IPS-15b (cell line): Measurements from ENCODE around the gene PAQR5.
"Not testable (repeated sequence)": the region's sequence is repeated elsewhere in the genome, so short reads cannot be mapped to it uniquely, and the experiment has no call there.

ENCODE experiments used
- H3K27me3 ChIP-seq: one replicate; pipeline ENCODE4 v1.6.1; 2013; ENCODE audit warnings: low read length; ENCODE audit not compliant: control insufficient read depth, insufficient read depth
- H3K36me3 ChIP-seq: one replicate; pipeline ENCODE4 v1.6.1; 2013; ENCODE audit warnings: low read length; ENCODE audit not compliant: control insufficient read depth, insufficient read depth
- H3K4me1 ChIP-seq: one replicate; pipeline ENCODE4 v1.6.1; 2013; ENCODE audit warnings: mild to moderate bottlenecking, low read length; ENCODE audit not compliant: control insufficient read depth, insufficient read depth
- H3K4me3 ChIP-seq: one replicate; pipeline ENCODE4 v1.5.1; 2013; ENCODE audit warnings: low read depth, low read length
- H3K9ac ChIP-seq: one replicate; pipeline ENCODE4 v1.6.1; 2013; ENCODE audit warnings: low read depth, mild to moderate bottlenecking, low read length
- H3K9me3 ChIP-seq: one replicate; pipeline ENCODE4 v1.6.1; 2013; ENCODE audit warnings: mild to moderate bottlenecking, low read length; ENCODE audit not compliant: control insufficient read depth, insufficient read depth

PAQR5 gene

GRCh38 chr15:69282104-69282743 lies 16.5 kb upstream of the PAQR5 start:
- Histone ChIP-seq H3K4me3 (no peak overlapping the region), H3K36me3 (no peaks in the 10 kb centered on the region), H3K9me3 (no peaks in the 10 kb centered on the region), H3K27me3 (no peaks in the 10 kb centered on the region), H3K4me1 (no peaks in the 10 kb centered on the region), H3K9ac (no peak overlapping the region)

GRCh38 chr15:69285834-69286233 lies 12.9 kb upstream of the PAQR5 start:
- H3K4me3 ChIP-seq: no peak overlapping the region
- peaks cover 2% of the 10 kb centered on the region for H3K27me3 ChIP-seq
- no peaks in the 10 kb centered on the region for H3K36me3 ChIP-seq
- H3K4me1 ChIP-seq: peaks cover 5% of the 10 kb centered on the region
- no peaks in the 10 kb centered on the region for H3K9me3 ChIP-seq
- no peak overlapping the region for H3K9ac ChIP-seq

- H3K4me1 ChIP-seq: peaks cover 5% of the 10 kb centered on the region
- no peak overlapping the region for H3K4me3 ChIP-seq
- no peaks in the 10 kb centered on the region for H3K9me3 ChIP-seq
- peaks cover 2% of the 10 kb centered on the region for H3K27me3 ChIP-seq
- H3K36me3 ChIP-seq: no peaks in the 10 kb centered on the region
- no peak overlapping the region for H3K9ac ChIP-seq
These were observed 10.7 kb upstream of the PAQR5 start for GRCh38 chr15:69288011-69288410.

- Histone ChIP-seq H3K4me3 (no peak overlapping the region), H3K4me1 (peaks cover 5% of the 10 kb centered on the region), H3K9ac (no peak overlapping the region), H3K36me3 (no peaks in the 10 kb centered on the region), H3K27me3 (peaks cover 2% of the 10 kb centered on the region), H3K9me3 (no peaks in the 10 kb centered on the region)
These were observed 10.0 kb upstream of the PAQR5 start for GRCh38 chr15:69288531-69289341.

- Histone ChIP-seq H3K9me3 (no peaks in the 10 kb centered on the region), H3K4me1 (peaks cover 5% of the 10 kb centered on the region), H3K9ac (no peak overlapping the region), H3K4me3 (no peak overlapping the region), H3K27me3 (peaks cover 2% of the 10 kb centered on the region), H3K36me3 (no peaks in the 10 kb centered on the region)
These were observed 9.2 kb upstream of the PAQR5 start for GRCh38 chr15:69289342-69290146.

GRCh38 chr15:69290346-69291164 lies 8.2 kb upstream of the PAQR5 start:
- no peaks in the 10 kb centered on the region for H3K36me3 ChIP-seq
- no peaks in the 10 kb centered on the region for H3K9me3 ChIP-seq
- no peak overlapping the region for H3K9ac ChIP-seq
- peaks cover 4% of the 10 kb centered on the region for H3K27me3 ChIP-seq
- H3K4me3 ChIP-seq: no peak overlapping the region
- peaks cover 5% of the 10 kb centered on the region for H3K4me1 ChIP-seq

GRCh38 chr15:69291651-69292050 lies 7.1 kb upstream of the PAQR5 start:
- not testable (repeated sequence) for H3K9me3 ChIP-seq, H3K9ac ChIP-seq, H3K4me3 ChIP-seq, H3K27me3 ChIP-seq, H3K4me1 ChIP-seq, H3K36me3 ChIP-seq

GRCh38 chr15:69292826-69293420 lies 5.8 kb upstream of the PAQR5 start:
- peaks cover 14% of the 10 kb centered on the region for H3K27me3 ChIP-seq
- no peaks in the 10 kb centered on the region for H3K36me3 ChIP-seq
- peaks cover 5% of the 10 kb centered on the region for H3K4me1 ChIP-seq
- H3K9me3 ChIP-seq: no peaks in the 10 kb centered on the region
- no peak overlapping the region for H3K4me3 ChIP-seq
- no peak overlapping the region for H3K9ac ChIP-seq

- Histone ChIP-seq H3K36me3 (no peaks in the 10 kb centered on the region), H3K4me3 (no peak overlapping the region), H3K9me3 (no peaks in the 10 kb centered on the region), H3K9ac (no peak overlapping the region), H3K27me3 (peaks cover 19% of the 10 kb centered on the region), H3K4me1 (peaks cover 5% of the 10 kb centered on the region)
These were observed 4.7 kb upstream of the PAQR5 start for GRCh38 chr15:69293741-69294615.

GRCh38 chr15:69296606-69297005 lies 2.1 kb upstream of the PAQR5 start:
- Histone ChIP-seq H3K4me1 (no peaks in the 10 kb centered on the region), H3K27me3 (peaks cover 35% of the 10 kb centered on the region), H3K9ac (no peak overlapping the region), H3K36me3 (no peaks in the 10 kb centered on the region), H3K4me3 (no peak overlapping the region), H3K9me3 (no peaks in the 10 kb centered on the region)
